Stromal cell of bone marrow (primary cell): Measurements from ENCODE around the gene NEFH.
"Not testable (repeated sequence)": the region's sequence is repeated elsewhere in the genome, so short reads cannot be mapped to it uniquely, and the experiment has no call there.

ENCODE experiments used
- DNase-seq: peaks from one replicate; pipeline ENCODE4 v3.0.0-alpha.2; 2012; ENCODE audit warnings: low read depth

Gene NEFH

DNA sequence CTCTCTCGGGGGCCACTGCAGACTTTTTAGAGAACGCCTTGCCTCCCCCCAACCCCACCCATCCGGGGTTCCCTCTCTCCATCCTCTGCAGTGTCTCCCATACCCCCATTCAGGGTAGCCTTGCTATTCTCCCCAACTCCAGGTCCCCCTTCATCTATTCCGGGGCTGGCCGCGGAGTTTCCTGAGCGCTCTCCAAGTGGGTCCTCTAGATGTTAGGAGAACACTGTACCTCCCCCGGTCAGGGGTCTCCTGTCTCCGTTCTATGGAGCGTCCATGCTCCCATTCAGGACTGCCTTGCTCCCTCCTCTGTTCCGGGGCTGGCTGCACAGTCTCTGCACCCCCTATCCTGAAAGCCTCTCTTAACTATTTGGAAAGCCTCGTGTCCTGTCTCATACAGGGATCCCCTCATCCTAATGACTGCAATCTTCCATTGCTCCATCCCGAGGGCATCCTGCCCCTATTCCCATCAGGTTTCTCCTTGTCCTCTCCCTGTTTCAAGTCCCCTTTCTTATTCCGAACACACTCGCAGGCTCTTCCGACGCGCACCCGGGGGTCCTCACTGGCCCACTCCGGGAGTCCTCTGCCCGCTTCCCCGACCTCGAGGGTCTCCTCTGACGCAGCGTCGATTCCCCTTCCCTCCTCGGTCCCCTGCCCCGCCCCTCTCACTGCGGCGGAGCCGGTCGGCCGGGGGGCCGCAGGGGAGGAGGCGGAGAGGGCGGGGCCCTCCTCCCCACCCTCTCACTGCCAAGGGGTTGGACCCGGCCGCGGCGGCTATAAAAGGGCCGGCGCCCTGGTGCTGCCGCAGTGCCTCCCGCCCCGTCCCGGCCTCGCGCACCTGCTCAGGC, at the start of gene NEFH:
Gene NEFH, plus strand, starts transcription at position 802 of the 845 bp plus-strand sequence. CDS start 45 bp downstream, outside the sequence.
- DNase-seq, result no peak

DNA sequence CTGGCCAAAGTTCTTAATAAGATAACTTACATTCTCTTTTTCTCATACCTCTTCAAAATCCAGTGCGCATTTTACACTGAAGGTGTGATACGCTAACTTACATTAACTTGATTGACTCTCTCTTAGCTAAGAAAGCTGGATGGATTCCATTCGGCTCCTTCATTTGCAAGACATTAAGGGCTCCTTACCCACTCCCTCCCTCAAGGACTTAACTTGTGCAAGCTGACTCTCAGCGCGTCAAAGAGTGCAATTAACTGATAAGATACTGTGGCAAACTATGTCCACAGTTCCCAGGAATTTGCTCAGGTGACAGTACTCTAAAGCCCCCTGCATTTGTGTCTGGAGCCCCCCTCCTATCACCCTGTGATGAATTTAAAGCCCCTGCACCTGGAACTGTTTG, 48.0 kb upstream of the NEFH start:
- no peak for DNase-seq

DNA sequence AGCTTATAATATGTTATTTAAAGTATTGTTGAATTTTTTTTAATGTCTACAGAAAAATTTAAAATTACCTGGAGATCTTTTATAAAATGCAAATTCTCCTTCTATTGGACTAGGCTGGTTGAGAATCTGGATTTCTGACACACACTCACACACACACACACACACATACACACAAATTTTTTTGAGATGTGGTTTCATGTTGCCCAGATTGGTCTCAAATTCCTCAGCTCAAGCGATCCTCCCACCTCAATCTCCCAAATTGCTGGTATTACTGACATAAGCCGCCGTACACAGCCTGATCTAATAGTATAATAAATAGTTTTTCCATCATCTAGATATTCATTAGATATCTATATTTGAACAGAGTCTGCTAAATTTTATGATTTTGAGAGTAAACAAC, 46.2 kb upstream of the NEFH start:
- DNase-seq, result no peak

- no peak for DNase-seq
Measured at GRCh38 chr22:29434288-29434687, 45.7 kb upstream of the NEFH start.

DNA sequence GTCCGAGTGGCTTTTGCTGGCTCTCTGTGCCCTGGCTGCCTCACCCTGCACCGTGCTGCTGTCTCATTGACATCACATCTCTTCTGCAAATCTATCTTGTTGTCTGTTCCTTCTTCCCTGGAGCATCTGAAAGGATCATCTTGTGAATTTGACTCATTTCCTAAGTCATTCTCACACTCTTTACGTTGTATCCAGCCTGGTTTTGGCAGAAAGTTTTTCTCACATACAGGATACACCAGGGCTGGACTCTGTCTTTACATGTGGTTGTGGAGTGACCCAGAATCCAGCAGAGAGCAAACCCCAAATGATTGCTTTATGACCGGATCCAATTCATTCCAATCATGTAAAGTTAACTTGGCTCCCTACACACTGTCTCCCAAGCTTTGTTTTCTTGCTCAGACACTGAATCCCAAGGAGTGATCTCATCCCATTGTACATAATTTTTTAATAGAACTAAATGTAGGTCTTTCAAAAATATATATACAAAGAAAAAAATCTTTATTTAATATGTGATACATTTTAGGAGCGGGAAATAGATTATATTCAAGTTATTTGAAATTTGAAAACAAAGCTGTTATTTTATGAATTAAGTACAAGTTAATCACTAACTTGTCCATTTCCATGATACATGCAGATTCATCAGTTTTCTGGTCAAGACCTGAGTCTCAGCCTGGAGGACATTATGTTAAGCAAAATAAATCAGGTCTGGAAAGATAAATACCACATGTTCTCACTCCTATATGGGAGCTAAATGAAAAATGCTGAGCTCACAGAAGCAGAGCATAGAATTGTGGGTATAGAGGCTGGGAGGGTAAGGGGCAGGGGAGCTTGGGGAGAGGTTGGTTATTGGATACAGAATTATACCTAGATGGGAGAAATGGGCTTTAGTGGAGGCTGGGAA, 44.5 kb upstream of the NEFH start:
- no peak for DNase-seq

DNA sequence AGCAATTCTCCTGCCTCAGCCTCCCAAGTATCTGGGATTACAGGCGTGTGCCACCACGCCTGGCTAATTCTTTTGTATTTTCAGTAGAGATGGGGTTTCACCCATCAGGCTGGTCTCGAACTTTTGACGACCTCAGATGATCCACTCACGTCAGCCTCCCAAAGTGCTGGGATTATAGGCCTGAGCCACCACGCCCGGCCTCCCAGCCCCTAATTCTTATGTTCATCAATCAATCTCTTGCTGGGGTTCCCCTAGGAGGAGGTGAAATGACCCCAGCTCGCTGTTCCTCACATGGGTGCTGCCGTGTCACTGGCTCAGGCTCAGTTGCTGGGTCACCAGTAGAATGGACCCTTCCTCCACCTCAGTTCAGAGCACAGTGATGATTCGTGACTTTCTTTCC, 41.7 kb upstream of the NEFH start, which contains the start of gene RFPL1:
Gene RFPL1, plus strand, starts transcription at position 301 of the 400 bp plus-strand sequence.
- not testable (repeated sequence) for DNase-seq

DNA sequence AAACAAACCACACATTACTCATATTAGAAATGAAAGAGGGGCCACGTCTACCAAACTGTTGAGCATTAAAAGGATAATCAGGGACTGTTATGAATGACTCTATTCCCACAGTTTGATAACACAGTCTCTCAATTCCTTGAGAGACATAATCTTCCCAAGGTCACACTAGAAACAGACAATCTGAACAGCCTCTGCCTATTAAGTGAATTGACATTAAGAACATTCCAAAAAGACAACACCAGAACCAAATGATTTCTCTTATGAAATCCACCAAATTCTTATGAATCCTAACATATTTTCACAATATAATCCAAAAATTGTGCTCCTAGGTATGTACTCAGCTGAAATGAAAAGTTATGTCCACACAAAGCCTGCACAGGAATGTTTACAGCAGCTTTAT, 37.0 kb upstream of the NEFH start:
- no peak for DNase-seq

DNA sequence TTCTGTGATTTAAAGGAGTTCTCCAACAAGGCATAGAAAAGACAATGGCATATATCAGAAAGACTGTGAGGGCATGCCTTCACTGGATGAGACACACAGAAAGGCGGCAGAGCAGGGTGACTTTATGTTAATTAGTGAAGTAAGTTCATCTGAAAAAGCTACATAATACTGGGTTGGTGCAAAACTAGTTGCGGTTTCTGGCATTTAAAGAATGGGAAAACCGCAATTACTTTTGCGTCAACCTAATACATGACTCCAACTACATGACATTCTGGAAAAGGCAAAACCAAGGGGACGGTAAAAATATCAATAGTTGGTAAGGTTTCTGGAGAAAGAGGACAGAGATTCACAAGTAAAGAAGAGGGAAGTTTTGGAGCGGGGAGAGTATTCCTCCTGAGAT, 36.6 kb upstream of the NEFH start:
- no peak for DNase-seq

DNA sequence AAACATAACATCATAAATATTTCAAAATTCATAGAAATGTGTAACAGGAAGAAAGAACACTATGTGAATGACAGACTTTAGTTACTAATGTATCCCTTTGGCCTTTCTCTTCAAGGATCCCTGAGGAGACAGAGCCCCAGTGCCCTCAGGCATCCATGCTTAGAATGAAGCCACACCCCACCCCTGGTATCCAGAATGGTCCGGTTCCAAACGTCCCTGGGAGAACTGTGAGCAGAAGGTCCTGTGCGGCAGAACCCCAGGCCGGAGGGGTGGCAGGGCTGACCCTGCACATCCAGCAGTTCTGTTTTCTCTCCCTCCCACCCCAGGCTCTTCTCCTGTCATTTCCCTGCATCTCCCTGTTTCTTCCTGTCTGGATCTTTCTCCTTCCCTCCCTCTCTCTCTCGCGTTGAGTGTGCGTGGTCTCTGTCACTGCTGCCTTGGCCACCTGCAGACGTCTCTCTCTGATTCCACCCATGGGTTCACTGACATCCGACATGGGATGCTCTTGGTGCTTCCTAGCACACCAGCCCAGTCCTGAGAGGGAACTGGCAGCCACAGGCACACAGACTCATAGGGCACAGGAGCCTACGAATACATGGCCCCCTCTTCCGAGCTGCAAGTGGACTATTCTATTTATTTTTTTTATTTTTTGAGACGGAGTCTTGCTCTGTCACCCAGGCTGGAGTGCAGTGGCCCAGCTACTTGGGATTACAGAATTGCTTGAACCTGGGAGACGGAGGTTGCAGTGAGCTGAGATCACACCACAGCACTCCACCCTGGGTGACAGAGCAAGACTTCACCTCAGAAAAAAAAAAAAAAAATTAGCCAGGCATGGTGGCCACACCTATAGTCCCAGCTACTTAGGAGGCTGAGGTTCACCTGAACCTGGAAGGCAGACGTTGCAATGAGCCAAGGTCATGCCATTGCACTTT, 35.9 kb upstream of the NEFH start:
- DNase-seq, result no peak

GRCh38 chr22:29445508-29445907, 34.5 kb upstream of the NEFH start:
- DNase-seq, result no peak

- DNase-seq, result no peak
Measured at GRCh38 chr22:29447906-29448305, 32.1 kb upstream of the NEFH start.

GRCh38 chr22:29449296-29449875, 30.6 kb upstream of the NEFH start:
- no peak for DNase-seq

DNA sequence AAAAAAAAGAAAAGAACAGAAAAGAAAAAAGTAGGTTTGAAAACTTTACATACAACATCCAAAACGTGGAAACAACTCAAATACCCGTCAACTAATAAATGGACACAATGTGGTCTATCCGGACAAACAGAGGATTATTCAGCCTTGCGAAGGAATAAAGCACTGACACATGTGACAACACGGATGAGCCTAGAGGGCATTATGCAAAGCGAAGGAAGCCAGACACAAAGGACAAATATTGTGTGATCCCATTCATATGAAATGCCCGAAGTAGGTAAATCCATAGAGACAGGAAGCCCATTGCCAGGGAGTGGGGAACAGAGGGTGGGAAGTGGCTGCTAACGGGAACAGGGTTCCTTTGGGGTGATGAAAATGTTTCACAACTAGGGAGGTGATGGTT, 29.8 kb upstream of the NEFH start:
- no peak for DNase-seq

GRCh38 chr22:29451863-29452262, 28.2 kb upstream of the NEFH start:
- DNase-seq, result no peak

GRCh38 chr22:29454276-29454675, 25.7 kb upstream of the NEFH start:
- no peak for DNase-seq

DNA sequence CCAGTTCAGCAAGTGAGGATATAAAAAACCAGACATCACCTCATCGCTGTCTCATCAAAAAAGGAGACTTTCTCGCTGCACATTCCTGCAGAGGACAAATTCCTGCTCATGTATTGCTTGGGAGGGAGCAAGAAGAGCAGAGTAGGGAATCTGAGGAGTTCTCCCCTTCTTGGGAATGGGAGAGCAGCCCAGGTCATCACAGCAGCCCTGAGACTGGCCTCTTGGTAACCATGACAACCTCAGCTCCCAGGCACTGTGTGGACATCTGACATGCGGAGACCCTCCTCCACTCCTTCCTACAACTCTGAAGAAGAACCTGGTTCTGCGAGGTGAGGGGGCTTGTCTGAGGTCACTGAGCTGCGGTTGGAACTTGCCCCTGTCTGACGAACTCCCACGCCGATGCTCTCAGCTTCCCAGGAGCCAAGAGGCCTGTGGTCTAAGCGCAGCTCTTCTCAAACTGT, 23.8 kb upstream of the NEFH start:
- no peak for DNase-seq

DNA sequence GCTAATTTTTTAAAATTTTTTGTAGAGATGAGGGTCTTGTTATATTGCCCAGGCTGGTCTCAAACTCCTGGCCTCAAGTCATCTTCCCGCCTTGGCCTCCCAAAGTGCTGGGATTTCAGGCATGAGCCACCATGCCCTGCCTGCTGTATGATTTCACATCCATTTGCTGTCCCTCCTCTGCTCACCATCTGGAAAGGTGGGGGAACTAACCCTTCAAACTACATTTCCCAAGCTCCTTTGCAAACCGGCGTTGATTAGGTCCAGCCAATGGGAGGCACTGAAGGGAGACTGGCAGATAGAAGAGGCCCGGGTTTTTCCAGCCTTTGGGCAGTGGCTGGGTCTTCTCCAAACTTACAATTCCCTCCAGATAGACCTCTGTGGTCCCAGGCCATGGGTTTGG, 22.3 kb upstream of the NEFH start:
- no peak for DNase-seq

GRCh38 chr22:29458551-29458950, 21.5 kb upstream of the NEFH start:
- DNase-seq, result no peak

GRCh38 chr22:29459773-29460172, 20.2 kb upstream of the NEFH start:
- no peak for DNase-seq

- no peak for DNase-seq
Measured at GRCh38 chr22:29461263-29461662, 18.8 kb upstream of the NEFH start.

DNA sequence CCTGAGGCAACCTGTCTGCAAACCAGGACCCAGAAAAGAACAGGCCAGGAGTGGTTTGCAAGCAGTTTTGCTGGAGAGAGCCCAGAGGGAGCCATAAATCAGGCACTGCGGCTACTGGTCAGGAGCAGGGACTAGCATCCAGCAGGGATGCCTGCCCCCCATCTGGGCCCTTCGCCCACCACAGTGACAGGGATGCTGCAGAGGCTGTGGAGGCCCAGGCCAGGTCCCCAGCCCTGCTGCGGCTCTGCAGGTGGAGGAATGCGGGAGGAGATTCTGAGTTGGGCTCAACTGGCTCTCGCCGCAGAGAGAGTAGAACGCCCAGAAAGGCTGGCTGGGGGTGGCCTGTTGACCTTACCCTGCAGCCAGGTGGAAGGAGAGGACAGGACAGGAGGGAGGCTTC, 16.4 kb upstream of the NEFH start:
- DNase-seq, result no peak
